Middle frontal gyrus (tissue), 1 donor: ENCODE results near the gene PSPH.
"Not testable (repeated sequence)": the region's sequence is repeated elsewhere in the genome, so short reads cannot be mapped to it uniquely, and the experiment has no call there.

Experiments
- DNase-seq: peaks from one replicate; pipeline ENCODE4 v3.0.0-alpha.2; 2015; ENCODE audit warnings: low spot score; ENCODE audit errors: extremely low spot score

Gene PSPH

GRCh38 chr7:56051339-56052191, at the start of gene PSPH, which contains the start of gene CCT6A:
Gene PSPH, minus strand, starts transcription at chr7:56051444. Its CDS starts 30,232 bp downstream, at chr7:56021212.
Gene CCT6A, plus strand, starts transcription at chr7:56051765. Its CDS starts 84 bp downstream, at chr7:56051849.
- DNase-seq: peak; percentile 95

- no peak for DNase-seq
Measured at GRCh38 chr7:56099653-56100052, 48.4 kb upstream of the PSPH start.

DNA sequence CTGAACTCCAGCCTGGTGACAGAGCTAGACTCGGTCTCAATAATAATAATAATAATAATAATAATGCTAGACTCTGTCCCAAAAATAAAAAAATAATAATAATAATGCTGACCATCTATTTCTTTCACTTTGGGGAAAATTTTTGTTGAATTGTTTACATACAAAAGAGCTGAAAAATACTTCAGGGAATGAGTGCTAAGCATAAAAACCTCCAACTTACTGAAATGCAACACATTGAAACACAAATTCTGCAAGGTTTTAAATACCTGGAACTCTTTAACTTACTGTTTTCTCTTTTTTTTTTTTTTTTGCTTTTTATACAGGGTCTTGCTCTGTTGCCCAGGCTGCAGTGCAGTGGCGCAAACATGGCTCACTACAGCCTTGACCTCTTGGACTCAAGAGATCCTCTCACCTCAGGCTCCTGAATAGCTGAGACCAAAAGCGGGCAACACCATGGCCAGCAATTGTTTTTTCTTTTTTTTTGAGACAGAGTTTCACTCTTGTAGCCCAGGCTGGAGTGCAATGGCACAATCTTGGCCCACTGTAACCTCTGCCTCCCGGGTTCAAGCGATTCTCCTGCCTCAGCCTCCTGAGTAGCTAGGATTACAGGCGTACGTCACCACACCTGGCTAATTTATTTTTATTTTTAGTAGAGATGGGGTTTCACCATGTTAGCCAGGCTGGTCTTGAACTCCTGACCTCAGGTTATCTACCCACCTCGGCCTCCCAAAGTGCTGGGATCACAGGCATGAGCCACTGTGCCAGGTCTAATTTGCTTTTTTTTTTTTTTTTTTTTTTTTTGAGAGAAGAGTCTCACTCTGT, 47.2 kb upstream of the PSPH start:
- not testable (repeated sequence) for DNase-seq

- DNase-seq: no peak
Measured at GRCh38 chr7:56097700-56098099, 46.5 kb upstream of the PSPH start.

GRCh38 chr7:56092789-56093531, 41.7 kb upstream of the PSPH start, which contains the start of gene PHKG1:
Gene PHKG1, minus strand, starts transcription at chr7:56092952. Its CDS starts 4,011 bp downstream, at chr7:56088941.
- peak; percentile 18 for DNase-seq

DNA sequence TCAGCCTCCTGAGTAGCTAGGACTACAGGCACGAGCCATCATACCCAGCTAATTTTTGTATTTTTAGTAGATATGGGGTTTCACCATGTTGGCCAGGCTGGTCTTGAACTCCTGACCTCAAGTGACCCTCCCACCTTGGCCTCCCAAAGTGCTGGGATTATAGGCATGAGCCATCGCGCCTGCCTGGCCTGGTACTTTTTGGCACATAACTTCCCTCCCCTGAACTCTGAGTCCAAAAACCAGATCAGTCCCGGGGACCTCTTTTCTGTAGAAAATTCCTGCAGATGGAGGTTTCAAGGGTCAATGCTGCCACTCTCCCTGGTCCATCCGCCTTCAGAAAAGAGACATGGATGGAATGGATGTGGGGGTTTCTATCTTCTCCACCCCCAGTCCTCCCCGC, 41.1 kb upstream of the PSPH start:
- DNase-seq: not testable (repeated sequence)

- peak; percentile 28 for DNase-seq
Measured at GRCh38 chr7:56091591-56091990, 40.3 kb upstream of the PSPH start.

DNA sequence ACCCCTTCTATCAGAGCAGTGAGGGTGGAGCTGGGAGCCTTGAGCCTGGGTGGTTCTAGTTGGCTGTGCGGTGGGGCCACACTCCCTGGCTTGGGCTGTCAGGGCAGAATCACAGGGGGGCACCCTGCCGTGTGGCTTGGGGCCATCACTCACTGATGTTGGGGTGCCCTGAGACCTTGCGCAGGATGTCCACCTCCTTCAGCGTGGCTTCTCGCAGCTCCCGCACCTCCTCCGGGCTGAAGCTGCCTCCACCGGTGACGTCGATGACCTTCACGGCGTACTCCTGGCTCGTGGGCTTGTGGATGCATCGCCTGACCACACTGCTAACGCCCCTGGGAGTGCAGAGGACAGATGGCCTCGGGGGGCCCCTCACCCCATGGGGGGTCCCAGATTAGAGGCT, 36.2 kb upstream of the PSPH start:
- no peak for DNase-seq

DNA sequence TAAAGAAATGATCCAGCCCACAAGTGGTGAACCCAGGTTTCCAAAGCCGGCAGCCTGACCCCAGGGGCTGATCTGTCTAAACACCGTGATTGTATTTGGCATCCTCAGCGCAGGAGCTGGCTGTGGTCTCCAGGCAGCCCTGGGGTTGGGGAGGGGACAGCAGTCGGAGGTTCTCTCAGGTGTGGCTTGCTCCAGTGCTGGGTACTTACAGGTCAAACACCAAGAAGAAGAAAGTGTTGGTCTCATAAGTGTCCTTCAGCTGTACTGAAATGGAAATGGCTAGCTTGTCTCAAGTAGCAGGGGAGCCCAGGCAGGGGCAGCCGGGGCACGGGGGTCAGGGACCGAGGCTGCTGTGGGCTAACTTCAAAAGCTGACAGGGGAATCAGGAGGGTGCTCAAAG, 35.5 kb upstream of the PSPH start:
- DNase-seq: no peak

DNA sequence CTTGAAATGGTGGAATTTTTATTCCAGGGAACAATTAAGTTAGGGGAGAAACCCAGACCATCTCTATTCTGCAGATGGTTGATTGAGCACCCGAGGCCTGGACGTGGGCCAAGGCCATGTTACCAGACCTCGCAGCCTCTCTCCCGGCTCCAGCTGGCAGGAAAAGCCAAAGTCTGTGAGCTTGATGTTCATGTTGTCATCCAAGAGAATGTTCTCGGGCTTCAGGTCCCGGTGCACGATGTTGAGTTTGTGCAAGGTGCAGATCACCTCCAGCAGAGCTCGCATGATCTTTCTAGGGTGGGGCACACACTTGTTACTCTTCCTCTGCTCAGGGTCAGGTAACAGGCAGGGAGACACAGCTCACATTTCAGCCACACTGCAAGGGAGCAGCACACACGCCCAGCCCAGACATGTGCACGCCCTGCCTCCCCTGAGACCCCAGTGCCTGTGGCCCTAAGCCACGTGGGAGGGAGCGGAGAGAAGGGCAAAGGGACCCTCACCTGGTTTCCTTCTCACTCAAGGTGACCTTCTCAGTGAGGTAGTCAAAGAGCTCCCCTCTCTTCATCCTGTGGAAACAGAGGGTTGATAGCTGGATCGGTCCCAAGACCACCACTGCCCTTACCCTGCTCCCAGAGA, 32.0 kb upstream of the PSPH start:
- no peak for DNase-seq

- DNase-seq: no peak
Measured at GRCh38 chr7:56081626-56082340, 30.5 kb upstream of the PSPH start.

GRCh38 chr7:56080726-56081435, 29.6 kb upstream of the PSPH start:
- not testable (repeated sequence) for DNase-seq

GRCh38 chr7:56079450-56080185, 28.4 kb upstream of the PSPH start:
- DNase-seq: peak; percentile 24

GRCh38 chr7:56078196-56078595, 27.0 kb upstream of the PSPH start:
- no peak for DNase-seq

DNA sequence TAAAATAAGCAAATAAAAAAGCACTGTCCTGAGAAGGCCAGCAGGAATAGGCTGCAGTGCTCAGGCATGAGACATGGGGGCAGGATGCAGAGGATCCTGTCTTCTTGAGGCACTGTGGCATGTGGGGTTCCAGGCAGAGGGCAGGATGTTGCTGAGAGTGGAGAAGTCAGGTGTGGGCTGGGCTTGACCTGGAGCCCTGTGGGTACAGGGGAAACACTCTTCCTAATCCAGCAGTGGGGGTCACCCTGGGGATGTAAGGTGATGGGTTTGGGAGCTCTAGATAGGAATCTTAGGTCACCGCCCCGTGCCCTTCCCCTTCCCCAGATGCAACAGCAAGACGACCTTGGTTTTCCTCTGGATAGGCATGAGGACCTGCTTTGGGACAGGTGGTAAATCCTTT, 26.4 kb upstream of the PSPH start:
- no peak for DNase-seq

- DNase-seq: peak; percentile 46
Measured at GRCh38 chr7:56074371-56074791, 23.1 kb upstream of the PSPH start.

DNA sequence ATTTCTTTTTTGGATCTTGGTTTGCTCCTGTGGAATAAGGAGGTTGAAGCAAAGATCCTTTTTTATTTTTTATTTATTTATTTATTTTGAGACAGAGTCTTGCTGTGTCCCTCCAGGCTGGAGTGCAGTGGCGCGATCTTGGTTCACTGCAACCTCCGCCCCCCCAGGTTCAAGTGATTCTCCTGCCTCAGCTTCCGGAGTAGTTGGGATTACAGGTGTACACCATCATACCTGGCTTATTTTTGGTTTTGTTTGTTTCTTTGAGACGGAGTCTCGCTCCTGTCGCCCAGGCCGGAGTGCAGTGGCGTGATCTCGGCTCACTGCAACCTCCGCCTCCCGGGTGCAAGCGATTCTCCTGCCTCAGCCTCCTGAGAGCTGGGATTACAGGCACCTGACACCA, 15.1 kb upstream of the PSPH start:
- DNase-seq: not testable (repeated sequence)

- DNase-seq: peak; percentile 87
Measured at GRCh38 chr7:56063882-56064625, 12.8 kb upstream of the PSPH start, which contains the start of gene SUMF2. Gene SUMF2, plus strand, starts transcription at chr7:56064286. Its CDS starts 26 bp downstream, at chr7:56064312.
